K562 (cell line): ENCODE data around the gene CSTPP1. TPM values are rescaled to one million over a fixed set of nuclear protein-coding genes. Genes with fewer than 3 reads are reported as not detected.

Experiments
- ATAC-seq: fragments of 200-7000 bp; cut with Tn5 transposase; 3 replicates; pipeline ENCODE4 v1.9.1; 2020; ENCODE audit warnings: moderate library complexity
- BruUV-seq: library from RNA; stranded (reverse); fragments of 400-500 nt; replicated peaks from 2 replicates; lab custom pipeline; 2021; lab: Mats Ljungman, UMichigan
- CTCF ChIA-PET: fragments of 300-600 bp; formaldehyde crosslinking; extraction: SDS; loops from one replicate; lab custom pipeline; 2021; ENCODE audit warnings: low intra/inter-chr PET ratio; lab: Yijun Ruan, JAX
- POLR2A ChIA-PET: fragments of 300-600, 350-650 bp; sonication (Branson Sonifier 250); formaldehyde crosslinking; extraction: SDS; loops from one replicate; lab custom pipeline; 2021; ENCODE audit warnings: antibody characterized with exemption, inconsistent platforms; lab: Yijun Ruan, JAX
- DNase-seq, 4 experiments: peaks; one replicate each; pipeline versions ENCODE4 v3.0.0 to v3.0.0-alpha.2; 2011 to 2018; ENCODE audit warnings: low spot score in 3 of 4, mixed read lengths in 3 of 4; ENCODE audit errors: extremely low read depth in 1 of 4
- FAIRE-seq: peaks from 2 replicates; lab custom pipeline; 2011; peaks lifted over from hg19 to GRCh38; lab: Jason Lieb, UNC
- H2AFZ ChIP-seq: 2 replicates; pipeline ENCODE4 v1.6.0; 2011; ENCODE audit warnings: low read depth, low read length, control low read depth, inconsistent platforms
- H3K27ac ChIP-seq: fragments of 200-600 bp; 3 replicates; pipeline ENCODE4 v1.8.0; 2011; ENCODE audit warnings: low read depth, mild to moderate bottlenecking, control low read depth, inconsistent platforms, low read length, moderate library complexity, mixed read lengths; ENCODE audit errors: extremely low read depth
- H3K27me3 ChIP-seq, 2 experiments: fragments of 300-600 bp in 1 of 2; 2 replicates in 1 of 2; 3 replicates in 1 of 2; pipeline versions ENCODE4 v1.6.0 to v1.8.0; 2011; ENCODE audit warnings: inconsistent platforms in 2 of 2, low read length in 2 of 2, mild to moderate bottlenecking in 1 of 2, mixed read lengths in 1 of 2, moderate library complexity in 1 of 2; ENCODE audit not compliant: control insufficient read depth in 2 of 2, insufficient read depth in 2 of 2
- H3K36me3 ChIP-seq: fragments of 300-600 bp; 3 replicates; pipeline ENCODE4 v1.8.0; 2011; ENCODE audit warnings: mild to moderate bottlenecking, low read length, inconsistent platforms; ENCODE audit not compliant: control insufficient read depth, insufficient read depth
- H3K4me1 ChIP-seq, 2 experiments: fragments of 200-600 bp in 1 of 2; replicated peaks in 1 of 2; 2 replicates in 1 of 2; 3 replicates in 1 of 2; pipeline versions ENCODE4 v1.5.1 to v1.8.0; 2011; ENCODE audit warnings: inconsistent platforms in 2 of 2, low read length in 2 of 2, mild to moderate bottlenecking in 1 of 2, mixed read lengths in 1 of 2, moderate library complexity in 1 of 2; ENCODE audit not compliant: control insufficient read depth in 2 of 2, insufficient read depth in 2 of 2
- H3K4me2 ChIP-seq: 2 replicates; pipeline ENCODE4 v1.6.1; 2011; ENCODE audit warnings: low read length, control low read depth, inconsistent platforms, mixed read lengths; ENCODE audit not compliant: insufficient read depth
- H3K4me3 ChIP-seq: fragments of 200-600 bp; sonication (generic), shearing (Covaris generic); 2 replicates; pipeline ENCODE4 v1.5.1; 2016; ENCODE audit warnings: control low read depth, inconsistent platforms
- H3K79me2 ChIP-seq: fragments of 200-600 bp; 3 replicates; pipeline ENCODE4 v1.8.0; 2011; ENCODE audit warnings: low read length, inconsistent platforms; ENCODE audit not compliant: control insufficient read depth, insufficient read depth
- H3K9ac ChIP-seq, 2 experiments: 2 replicates each; pipeline versions ENCODE4 v1.6.0 to v1.6.1; 2011; ENCODE audit warnings: low read depth in 2 of 2, low read length in 2 of 2, control low read depth in 1 of 2, inconsistent platforms in 1 of 2, mild to moderate bottlenecking in 1 of 2, mixed read lengths in 1 of 2; ENCODE audit not compliant: insufficient read depth in 1 of 2
- H3K9me1 ChIP-seq: one replicate; pipeline ENCODE4 v1.6.0; 2011; ENCODE audit warnings: inconsistent platforms, mild to moderate bottlenecking, low read length, moderate library complexity; ENCODE audit not compliant: control insufficient read depth, insufficient read depth
- H3K9me3 ChIP-seq: replicated peaks from 2 replicates; pipeline ENCODE4 v1.5.1; 2011; ENCODE audit warnings: low read depth, low read length, inconsistent platforms; ENCODE audit not compliant: control insufficient read depth, insufficient read depth
- H4K20me1 ChIP-seq: replicated peaks from 2 replicates; pipeline ENCODE4 v1.6.1; 2011; ENCODE audit warnings: low read length, inconsistent platforms, mixed read lengths; ENCODE audit not compliant: control insufficient read depth, insufficient read depth
- CEBPB ChIP-seq: fragments of 450-650 bp; IDR thresholded peaks from 2 replicates; pipeline ENCODE4 v1.6.1; 2016; ENCODE audit warnings: missing genetic modification characterization, missing compliant biosample characterization
- MAFF ChIP-seq: IDR thresholded peaks from 2 replicates; pipeline ENCODE4 v1.6.1; 2012; ENCODE audit warnings: low read length, improper control_type of control experiment
- SNIP1 ChIP-seq: fragments of 450-650 bp; IDR thresholded peaks from 2 replicates; pipeline ENCODE4 v1.7.1; 2017; ENCODE audit warnings: low read depth, mild to moderate bottlenecking
- WHSC1 ChIP-seq: IDR thresholded peaks from one replicate; pipeline ENCODE4 v1.6.1; 2012; ENCODE audit warnings: low read length, control low read depth, inconsistent platforms
- WGBS: fragments of 100-300 bp; shearing (Covaris generic); methylation state at CpG from one replicate; pipeline ENCODE4 v1.1.6; 2016; ENCODE audit warnings: low coverage, mixed read lengths; ENCODE audit not compliant: insufficient coverage; ENCODE audit errors: missing lambda C conversion rate; 5-methylcytosine and 5-hydroxymethylcytosine counted together
- in situ Hi-C: fragments of 300-500 bp; cut with MboI; formaldehyde crosslinking; loops from 4 replicates; pipeline ENCODE4 v1.15.0; 2018; ENCODE audit warnings: inconsistent platforms, mixed read lengths
- intact Hi-C: fragments of 100-400 bp; cut with micrococcal nuclease; formaldehyde crosslinking; loops from 2 replicates; pipeline ENCODE4 v1.14.2; 2022
- polyA plus RNA-seq, 8 experiments: library from polyadenylated mRNA; depleted of rRNA in 4 of 8; stranded (reverse) in 5 of 8; unstranded in 3 of 8; fragments of >200 nt; fragmentation: Nextera tagmentation in 2 of 8; fragmentation: Illumina TruSeq in 1 of 8; extraction: Ambion mirVana in 2 of 8; extraction: Trizol in 1 of 8; gene quantifications; 2 replicates each; pipeline versions ENCODE4 v1.2.1 to v1.2.3, GENCODE V29; 2011 to 2014; ENCODE audit warnings: inconsistent platforms in 1 of 8, missing spikeins in 1 of 8
- total RNA-seq, 7 experiments: library from RNA; depleted of rRNA in 6 of 7; stranded (reverse); fragments of >200 nt in 6 of 7; fragmentation: Illumina TruSeq in 2 of 7; extraction: Trizol in 2 of 7; gene quantifications; 2 replicates each; pipeline versions ENCODE4 v1.2.1 to v1.2.3, GENCODE V29; 2011 to 2021; ENCODE audit warnings: low replicate concordance in 1 of 7
- TF ChIP-seq, protein P1 (sequence below): fragments of 200-800 bp; sonication (Bioruptor generic); IDR thresholded peaks from 2 replicates; pipeline ENCODE4 v1.6.1; 2017; ENCODE audit warnings: missing genetic modification characterization, missing compliant biosample characterization

Gene CSTPP1
- total and polyA plus RNA-seq, 9 of the 15 experiments (the other 6 are each of a cell fraction or from before 2014, with no cell fraction given), result 6.5 to 17.8 (median 9.2) TPM

DNA sequence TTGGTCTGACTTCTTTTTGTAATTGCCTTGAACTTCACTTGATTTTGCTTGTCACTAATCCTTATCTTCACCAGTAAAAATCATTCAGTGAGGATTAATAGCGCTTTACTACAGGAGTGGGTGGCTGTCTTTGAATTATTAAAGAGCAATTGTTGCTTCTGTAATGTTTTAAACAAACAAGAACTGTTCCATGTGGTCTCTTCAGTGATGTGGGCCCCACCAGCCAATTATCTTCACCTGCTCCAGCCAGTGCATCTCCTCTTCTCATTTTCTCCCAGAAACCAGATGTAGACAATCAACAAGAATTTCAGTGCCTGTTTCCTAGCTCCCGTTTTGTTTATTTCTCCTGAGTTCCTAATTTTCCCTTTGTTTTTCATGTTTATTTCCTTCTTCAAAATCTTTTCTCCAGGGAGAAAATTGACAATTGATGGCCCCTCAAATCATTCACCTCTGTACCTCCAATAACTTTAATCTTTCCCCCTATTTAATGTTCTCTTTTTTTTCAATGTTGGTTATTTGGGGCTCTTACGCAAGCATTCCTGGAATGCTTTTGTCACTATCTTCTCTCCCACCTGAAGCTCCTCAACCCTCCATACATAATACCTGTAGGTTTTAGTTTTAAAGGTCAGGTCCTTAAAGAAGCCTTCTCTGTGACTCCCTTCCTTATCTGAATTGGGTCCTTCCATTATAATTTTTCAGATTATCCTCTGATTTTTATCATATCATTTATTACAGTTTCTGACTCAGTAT is 125.0 kb downstream of the CSTPP1 start:
- Histone ChIP-seq H3K27ac (no peak overlapping the region), H3K27me3 (no peaks in the 10 kb centered on the region), H3K4me3 (no peak overlapping the region), H3K9me3 (no peaks in the 10 kb centered on the region), H3K9me1 (no peaks in the 10 kb centered on the region), H2AFZ (no peak overlapping the region), H3K9ac (no peak overlapping the region), H3K36me3 (no peaks in the 10 kb centered on the region), H3K4me1 (peaks cover 12 to 22% of the 10 kb centered on the region in 2 experiments), H3K4me2 (no peak overlapping the region), H4K20me1 (no peaks in the 10 kb centered on the region), H3K79me2 (no peaks in the 10 kb centered on the region)
- in situ Hi-C loops (no loop called here), intact Hi-C loops (no loop called here)
- POLR2A ChIA-PET, result interaction anchor here (1.2 to 1.6 kb wide), 3 partner anchors 9 to 20 kb away, joined by 3 to 6 read pairs (median 5); no protein-coding TSS in a partner anchor
- CTCF ChIA-PET, result interaction anchor here (0.7 kb wide), 1 partner anchor 347 kb away, joined by 3 read pairs; the partner anchor contains the start of gene SLC39A13
- no peak for DNase-seq
- TF ChIP-seq WHSC1 (no peak), MAFF (no peak), SNIP1 (peak; percentile 48; the same call in 1 of the 2 replicates), CEBPB (tag) (peak; percentile 74)
- TF ChIP-seq, protein P1, sequence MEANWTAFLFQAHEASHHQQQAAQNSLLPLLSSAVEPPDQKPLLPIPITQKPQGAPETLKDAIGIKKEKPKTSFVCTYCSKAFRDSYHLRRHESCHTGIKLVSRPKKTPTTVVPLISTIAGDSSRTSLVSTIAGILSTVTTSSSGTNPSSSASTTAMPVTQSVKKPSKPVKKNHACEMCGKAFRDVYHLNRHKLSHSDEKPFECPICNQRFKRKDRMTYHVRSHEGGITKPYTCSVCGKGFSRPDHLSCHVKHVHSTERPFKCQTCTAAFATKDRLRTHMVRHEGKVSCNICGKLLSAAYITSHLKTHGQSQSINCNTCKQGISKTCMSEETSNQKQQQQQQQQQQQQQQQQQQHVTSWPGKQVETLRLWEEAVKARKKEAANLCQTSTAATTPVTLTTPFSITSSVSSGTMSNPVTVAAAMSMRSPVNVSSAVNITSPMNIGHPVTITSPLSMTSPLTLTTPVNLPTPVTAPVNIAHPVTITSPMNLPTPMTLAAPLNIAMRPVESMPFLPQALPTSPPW (CRISPR knock-in tag), result no peak
- no peak for ATAC-seq
- FAIRE-seq, result no peak
- BruUV-seq, result no TSS peak
- WGBS, result 45% methylated on average over 3 of the region's 3 CpGs
